K562 treated with DMSO at 1 percent for 12 hours (cell line): ENCODE results near the gene A2ML1. TPM values are rescaled to one million over a fixed set of nuclear protein-coding genes. Genes with fewer than 3 reads are reported as not detected.

Experiments
- total RNA-seq: library from RNA; unstranded; fragments of 300-600 nt; gene quantifications from 2 replicates; pipeline ENCODE4 v1.2.3, GENCODE V29; 2022; ENCODE audit not compliant: insufficient read depth

Gene A2ML1
- not detected in 2 replicates for total RNA-seq

GRCh38 chr12:8822298-8822697, at the start of gene A2ML1:
Gene A2ML1 (plus strand): TSS chr12:8822621. CDS start chr12:8822652, 31 bp downstream.

DNA sequence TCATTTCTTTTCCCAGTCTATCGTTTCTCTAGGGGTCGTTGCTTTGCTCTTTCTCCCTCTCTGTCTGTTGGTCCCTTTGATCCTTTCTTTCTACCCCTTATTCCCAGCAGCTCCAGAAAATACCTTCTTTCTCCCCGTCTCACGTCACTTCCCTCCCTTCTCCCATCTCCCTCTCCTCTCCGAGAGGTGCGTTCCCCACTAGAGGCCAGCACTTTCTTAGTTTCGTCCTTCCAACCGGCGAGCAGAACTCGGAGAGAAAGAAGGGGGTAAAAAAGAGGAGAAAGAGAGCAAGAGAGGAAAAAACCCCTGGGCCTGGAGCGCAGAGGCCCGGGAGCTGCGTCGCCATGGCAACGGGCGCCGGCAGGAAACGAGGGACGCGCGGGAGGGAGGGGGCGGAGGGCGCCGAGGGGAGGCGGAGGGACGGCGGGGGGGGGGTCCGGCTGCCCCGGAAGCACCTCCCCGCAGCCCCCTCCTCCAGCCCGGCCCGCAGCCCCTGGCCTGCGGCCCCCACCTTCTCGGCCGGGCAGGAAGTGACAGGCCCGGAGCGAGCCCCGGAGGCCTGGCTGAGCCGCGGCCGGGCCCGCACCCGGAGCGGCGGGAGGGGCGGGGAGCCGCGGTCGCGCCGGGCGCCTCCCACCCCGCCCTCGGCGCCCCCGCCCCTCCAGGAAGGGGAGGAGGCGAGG, 91.8 kb downstream of the A2ML1 start, which contains the start of gene PHC1:
Gene PHC1 (plus strand): TSS at position 477 of the 683 bp plus-strand sequence. CDS start 3,169 bp downstream, outside the sequence.

Other genes with a start within 250 kb of the A2ML1 start
- not detected in 2 replicates for gene AICDA, start 209.8 kb upstream of the A2ML1 start, total RNA-seq
- gene MFAP5, start 159.8 kb upstream of the A2ML1 start, total RNA-seq: not detected in 2 replicates
- 5.9 and 9.8 TPM in 2 replicates for gene RIMKLB, start 124.6 kb upstream of the A2ML1 start, total RNA-seq
- gene PHC1, start 91.9 kb downstream of the A2ML1 start, total RNA-seq: 2.7 and 11.5 TPM in 2 replicates
- gene M6PR, start 127.0 kb downstream of the A2ML1 start, total RNA-seq: 44.2 and 71.9 TPM in 2 replicates
- gene KLRG1, start 166.9 kb downstream of the A2ML1 start, total RNA-seq: 1.9 and 5.5 TPM in 2 replicates